ENCODE data around the gene LMNTD1. TPM values are rescaled to one million over a fixed set of nuclear protein-coding genes. Genes with fewer than 3 reads are reported as not detected.

LMNTD1 gene
- total RNA-seq, 1 donor from 2014 or later = not detected

DNA sequence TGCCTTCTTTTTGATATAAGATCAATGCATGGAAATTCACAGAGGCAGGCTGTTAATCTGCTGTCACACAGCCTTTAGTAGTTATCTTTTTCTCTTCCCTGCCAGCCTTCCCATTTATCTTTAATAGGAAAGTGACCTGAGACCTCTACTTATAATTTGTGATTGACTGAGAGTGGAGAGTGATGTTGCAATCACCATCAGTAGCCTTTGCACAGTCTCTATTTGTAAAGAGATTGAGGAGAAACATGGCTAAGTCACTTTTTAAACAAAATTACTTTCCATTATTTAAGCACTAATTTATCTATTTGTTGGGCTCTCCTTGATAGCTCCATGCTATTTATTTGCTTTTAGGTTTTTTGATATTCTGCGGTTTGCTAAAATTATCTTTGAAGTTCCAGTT, 19.9 kb downstream of the LMNTD1 start:
- Mint-ChIP-seq H3K4me1 (ENCODE audit: unreplicated experiment) (no peaks in the 10 kb centered on the region), H3K36me3 (ENCODE audit: unreplicated experiment) (no peaks in the 10 kb centered on the region), H3K27me3 (ENCODE audit: unreplicated experiment) (no peaks in the 10 kb centered on the region), H3K27ac (ENCODE audit: unreplicated experiment) (no peak overlapping the region), H3K4me3 (ENCODE audit: unreplicated experiment) (no peak overlapping the region), H3K9me3 (ENCODE audit: unreplicated experiment) (peaks cover 31% of the 10 kb centered on the region)
- TF ChIP-seq, protein P1, sequence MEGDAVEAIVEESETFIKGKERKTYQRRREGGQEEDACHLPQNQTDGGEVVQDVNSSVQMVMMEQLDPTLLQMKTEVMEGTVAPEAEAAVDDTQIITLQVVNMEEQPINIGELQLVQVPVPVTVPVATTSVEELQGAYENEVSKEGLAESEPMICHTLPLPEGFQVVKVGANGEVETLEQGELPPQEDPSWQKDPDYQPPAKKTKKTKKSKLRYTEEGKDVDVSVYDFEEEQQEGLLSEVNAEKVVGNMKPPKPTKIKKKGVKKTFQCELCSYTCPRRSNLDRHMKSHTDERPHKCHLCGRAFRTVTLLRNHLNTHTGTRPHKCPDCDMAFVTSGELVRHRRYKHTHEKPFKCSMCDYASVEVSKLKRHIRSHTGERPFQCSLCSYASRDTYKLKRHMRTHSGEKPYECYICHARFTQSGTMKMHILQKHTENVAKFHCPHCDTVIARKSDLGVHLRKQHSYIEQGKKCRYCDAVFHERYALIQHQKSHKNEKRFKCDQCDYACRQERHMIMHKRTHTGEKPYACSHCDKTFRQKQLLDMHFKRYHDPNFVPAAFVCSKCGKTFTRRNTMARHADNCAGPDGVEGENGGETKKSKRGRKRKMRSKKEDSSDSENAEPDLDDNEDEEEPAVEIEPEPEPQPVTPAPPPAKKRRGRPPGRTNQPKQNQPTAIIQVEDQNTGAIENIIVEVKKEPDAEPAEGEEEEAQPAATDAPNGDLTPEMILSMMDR (IDR thresholded peaks at IDR 0.05) = no peak
- DNase-seq (ENCODE audit: extremely low spot score, unreplicated experiment) = no peak

DNA sequence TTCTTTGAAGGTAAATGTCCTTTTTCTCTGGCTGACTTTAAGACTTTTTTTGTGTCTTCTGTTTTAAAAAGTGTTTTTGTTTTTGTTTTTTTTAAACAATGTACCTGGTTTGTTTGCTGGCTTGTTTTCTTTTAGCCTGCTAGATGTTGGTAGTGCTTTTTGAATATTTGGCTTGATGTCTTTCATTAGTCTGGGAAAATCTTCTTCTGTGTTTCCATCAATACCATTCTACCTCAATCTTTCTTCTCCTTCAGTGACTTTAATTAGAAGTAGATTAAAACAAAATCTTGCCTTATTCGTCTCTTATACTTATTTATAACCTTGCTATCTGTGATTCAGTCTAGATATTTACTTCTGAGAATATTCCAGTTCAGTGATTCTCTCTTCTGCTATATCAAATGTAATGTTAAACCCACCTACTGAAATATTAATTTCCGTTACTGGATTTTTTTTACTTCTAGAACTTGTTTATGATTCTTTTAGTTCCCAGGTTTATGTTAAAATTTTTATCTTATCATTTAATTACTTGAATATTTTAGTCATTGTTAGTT, 21.5 kb downstream of the LMNTD1 start:
- Mint-ChIP-seq H3K4me3 (ENCODE audit: unreplicated experiment) (no peak overlapping the region), H3K27me3 (ENCODE audit: unreplicated experiment) (no peaks in the 10 kb centered on the region), H3K27ac (ENCODE audit: unreplicated experiment) (no peak overlapping the region), H3K9me3 (ENCODE audit: unreplicated experiment) (peaks cover 31% of the 10 kb centered on the region), H3K36me3 (ENCODE audit: unreplicated experiment) (no peaks in the 10 kb centered on the region), H3K4me1 (ENCODE audit: unreplicated experiment) (no peaks in the 10 kb centered on the region)
- DNase-seq (ENCODE audit: extremely low spot score, unreplicated experiment) = no peak
- TF ChIP-seq, protein P1 (IDR thresholded peaks at IDR 0.05) = no peak

DNA sequence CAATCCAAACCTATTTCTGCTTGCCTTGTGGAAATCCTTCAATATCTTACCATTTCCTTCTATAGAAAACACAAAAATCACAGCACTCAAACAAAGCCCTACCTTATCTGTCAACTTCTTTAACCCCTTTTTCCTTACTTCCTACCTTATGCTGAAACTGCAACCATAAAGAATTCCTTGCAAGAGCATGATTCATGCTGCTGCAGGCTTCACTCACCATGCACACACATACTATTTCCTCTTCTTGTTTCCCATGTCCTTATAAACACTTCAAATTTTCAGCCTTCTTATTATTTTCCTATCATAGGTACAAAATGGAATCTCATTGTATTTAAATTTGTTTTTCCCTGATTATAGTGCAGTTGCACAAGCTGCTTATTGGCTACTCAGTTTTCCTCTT, 23.3 kb downstream of the LMNTD1 start:
- peaks cover 19% of the 10 kb centered on the region for H3K9me3 Mint-ChIP-seq (ENCODE audit: unreplicated experiment)
- TF ChIP-seq, protein P1 (IDR thresholded peaks at IDR 0.05) = no peak
- no peak overlapping the region for H3K4me3 Mint-ChIP-seq (ENCODE audit: unreplicated experiment)
- no peak for DNase-seq (ENCODE audit: extremely low spot score, unreplicated experiment)
- H3K27me3 Mint-ChIP-seq (ENCODE audit: unreplicated experiment) = no peaks in the 10 kb centered on the region
- H3K4me1 Mint-ChIP-seq (ENCODE audit: unreplicated experiment) = no peaks in the 10 kb centered on the region
- no peaks in the 10 kb centered on the region for H3K36me3 Mint-ChIP-seq (ENCODE audit: unreplicated experiment)
- no peak overlapping the region for H3K27ac Mint-ChIP-seq (ENCODE audit: unreplicated experiment)

DNA sequence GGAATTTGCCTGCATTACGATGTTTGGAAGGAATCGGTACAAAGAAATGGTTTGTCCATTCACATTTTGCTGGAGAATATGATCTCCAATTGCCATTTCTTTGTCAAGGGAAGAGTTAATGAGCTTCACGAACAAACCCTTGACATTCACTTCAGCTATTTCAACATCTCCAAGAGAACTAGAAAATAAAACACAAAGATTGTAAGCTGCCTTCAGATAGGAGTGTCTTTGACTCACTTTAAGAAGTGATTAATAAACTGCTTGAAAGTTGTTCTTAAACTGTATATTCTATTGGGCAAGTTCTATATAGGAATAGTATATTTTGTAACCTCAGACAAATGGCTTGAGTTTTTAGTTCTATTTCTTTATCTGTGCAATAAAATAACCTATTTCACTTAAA, 26.3 kb downstream of the LMNTD1 start:
- DNase-seq (ENCODE audit: extremely low spot score, unreplicated experiment) = no peak
- H3K4me1 Mint-ChIP-seq (ENCODE audit: unreplicated experiment) = no peaks in the 10 kb centered on the region

DNA sequence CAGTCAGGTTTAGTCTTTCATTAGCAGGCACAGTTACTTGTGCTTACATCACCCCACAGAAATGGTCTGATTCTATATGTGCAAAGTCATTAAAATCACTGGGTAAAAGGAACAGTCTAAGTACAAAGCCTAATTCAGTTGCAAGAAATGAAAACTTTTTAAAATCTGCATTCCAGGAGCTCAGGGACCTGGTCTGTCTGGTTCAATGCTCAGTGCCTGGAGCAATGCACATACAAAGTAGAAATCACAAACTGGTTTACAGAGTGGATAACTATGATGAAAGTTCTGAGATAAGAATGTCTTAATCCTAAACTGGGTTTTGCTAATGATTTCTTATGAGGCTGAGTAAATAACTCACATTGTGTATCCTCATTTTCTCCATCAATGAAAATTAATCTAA, 28.7 kb downstream of the LMNTD1 start:
- Mint-ChIP-seq H3K27ac (ENCODE audit: unreplicated experiment) (no peak overlapping the region), H3K9me3 (ENCODE audit: unreplicated experiment) (no peaks in the 10 kb centered on the region), H3K36me3 (ENCODE audit: unreplicated experiment) (no peaks in the 10 kb centered on the region), H3K4me1 (ENCODE audit: unreplicated experiment) (no peaks in the 10 kb centered on the region), H3K4me3 (ENCODE audit: unreplicated experiment) (no peak overlapping the region), H3K27me3 (ENCODE audit: unreplicated experiment) (no peaks in the 10 kb centered on the region)
- DNase-seq (ENCODE audit: extremely low spot score, unreplicated experiment) = no peak
- TF ChIP-seq, protein P1 (IDR thresholded peaks at IDR 0.05) = no peak

More for the DNA sequence above, 26.3 kb downstream of the LMNTD1 start:
- Mint-ChIP-seq H3K36me3 (ENCODE audit: unreplicated experiment) (no peaks in the 10 kb centered on the region), H3K4me3 (ENCODE audit: unreplicated experiment) (no peak overlapping the region), H3K27me3 (ENCODE audit: unreplicated experiment) (no peaks in the 10 kb centered on the region), H3K9me3 (ENCODE audit: unreplicated experiment) (peaks cover 5% of the 10 kb centered on the region), H3K27ac (ENCODE audit: unreplicated experiment) (no peak overlapping the region)
- TF ChIP-seq, protein P1 (IDR thresholded peaks at IDR 0.05) = no peak
